Hepatocyte (in vitro differentiated cells): ENCODE data around the gene PCCA. TPM values are rescaled to one million over a fixed set of nuclear protein-coding genes. Genes with fewer than 3 reads are reported as not detected.

ENCODE experiments used
- DNase-seq: peaks from one replicate; pipeline ENCODE4 v3.0.0-alpha.2; 2016; ENCODE audit warnings: low spot score
- H2AFZ ChIP-seq: fragments of 200-600 bp; sonication (generic); 2 replicates; pipeline ENCODE4 v1.6.0; 2016; ENCODE audit warnings: antibody characterized with exemption, mild to moderate bottlenecking
- H3K27ac ChIP-seq: fragments of 200-600 bp; sonication (generic); 2 replicates; pipeline ENCODE4 v1.5.1; 2016; ENCODE audit warnings: mild to moderate bottlenecking
- H3K27me3 ChIP-seq: fragments of 200-600 bp; sonication (generic); 2 replicates; pipeline ENCODE4 v1.6.1; 2016
- H3K36me3 ChIP-seq: fragments of 200-600 bp; sonication (generic); replicated peaks from 2 replicates; pipeline ENCODE4 v1.5.1; 2016; ENCODE audit warnings: low read depth; ENCODE audit not compliant: insufficient read depth
- H3K4me1 ChIP-seq: fragments of 200-600 bp; sonication (generic); 2 replicates; pipeline ENCODE4 v1.5.1; 2016; ENCODE audit warnings: mild to moderate bottlenecking, moderate library complexity; ENCODE audit not compliant: insufficient read depth
- H3K4me2 ChIP-seq: fragments of 200-600 bp; sonication (generic); 2 replicates; pipeline ENCODE4 v1.6.0; 2016
- H3K4me3 ChIP-seq: fragments of 200-600 bp; sonication (generic); 2 replicates; pipeline ENCODE4 v1.5.1; 2016; ENCODE audit warnings: mild to moderate bottlenecking
- H3K79me2 ChIP-seq: fragments of 200-600 bp; sonication (generic); 2 replicates; pipeline ENCODE4 v1.6.0; 2017; ENCODE audit warnings: mild to moderate bottlenecking
- H3K9me2 ChIP-seq: fragments of 200-600 bp; sonication (generic); replicated peaks from 2 replicates; pipeline ENCODE4 v1.6.0; 2017; ENCODE audit warnings: mild to moderate bottlenecking; ENCODE audit not compliant: insufficient read depth
- H3K9me3 ChIP-seq: fragments of 200-600 bp; sonication (generic); 2 replicates; pipeline ENCODE4 v1.5.1; 2016; ENCODE audit warnings: low read depth, mild to moderate bottlenecking
- H4K20me1 ChIP-seq: fragments of 200-600 bp; sonication (generic); 2 replicates; pipeline ENCODE4 v1.6.0; 2016; ENCODE audit warnings: mild to moderate bottlenecking; ENCODE audit not compliant: insufficient read depth, poor library complexity, severe bottlenecking
- EZH2 ChIP-seq: fragments of 200-600 bp; sonication (generic); IDR thresholded peaks from 2 replicates; pipeline ENCODE4 v1.6.1; 2016; ENCODE audit warnings: antibody characterized with exemption, mild to moderate bottlenecking, borderline replicate concordance
- EZH2phosphoT487 ChIP-seq: fragments of 200-600 bp; sonication (generic); IDR thresholded peaks from one replicate; pipeline ENCODE4 v1.6.1; 2018; ENCODE audit warnings: antibody characterized with exemption, mild to moderate bottlenecking, low read depth, moderate library complexity; ENCODE audit not compliant: unreplicated experiment, severe bottlenecking
- WGBS: methylation state at CpG from one replicate; pipeline ENCODE4 v1.1.6; 2016; ENCODE audit warnings: low lambda C conversion rate; ENCODE audit errors: missing lambda C conversion rate; 5-methylcytosine and 5-hydroxymethylcytosine counted together
- polyA plus RNA-seq: library from polyadenylated mRNA; unstranded; fragments of >200 nt; fragmentation: Nextera tagmentation; extraction: Ambion mirVana; gene quantifications from 2 replicates; pipeline ENCODE4 v1.2.1, GENCODE V29; 2016
- total RNA-seq: library from RNA; depleted of rRNA; stranded (reverse); fragments of >200 nt; gene quantifications from 2 replicates; pipeline ENCODE4 v1.2.3, GENCODE V29; 2014
- TF ChIP-seq, protein P1 (sequence below): fragments of 200-600 bp; sonication (generic); IDR thresholded peaks from 2 replicates; pipeline ENCODE4 v1.5.1; 2016; ENCODE audit warnings: antibody characterized with exemption, mild to moderate bottlenecking; ENCODE audit not compliant: poor library complexity

The PCCA gene
- total and polyA plus RNA-seq, 2 experiments from 2014 or later = 23.6 to 28.2 TPM

DNA sequence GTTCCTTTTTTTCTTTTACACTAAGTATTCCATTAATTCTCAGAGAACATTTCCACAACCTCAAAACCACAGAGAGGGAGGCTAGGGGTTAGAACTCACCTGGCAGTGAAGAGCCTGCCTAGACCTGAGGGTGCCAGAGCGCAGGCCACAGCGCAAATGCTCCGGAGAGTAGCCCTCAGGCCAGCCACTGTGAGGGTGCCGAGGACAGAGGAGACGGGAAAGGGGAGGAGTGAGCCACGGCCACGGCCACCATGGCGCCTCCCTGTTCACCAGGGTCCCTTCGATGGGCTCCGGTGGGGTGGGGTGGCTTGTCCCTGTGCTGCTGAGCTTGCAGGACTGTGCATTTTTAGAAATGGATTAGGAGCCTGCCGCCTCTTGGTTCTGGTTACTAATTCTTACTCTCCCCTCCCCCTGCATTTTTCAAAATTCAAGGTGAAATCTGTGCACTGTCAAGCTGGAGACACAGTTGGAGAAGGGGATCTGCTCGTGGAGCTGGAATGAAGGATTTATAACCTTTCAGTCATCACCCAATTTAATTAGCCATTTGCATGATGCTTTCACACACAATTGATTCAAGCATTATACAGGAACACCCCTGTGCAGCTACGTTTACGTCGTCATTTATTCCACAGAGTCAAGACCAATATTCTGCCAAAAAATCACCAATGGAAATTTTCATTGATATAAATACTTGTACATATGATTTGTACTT is 440.9 kb downstream of the PCCA start:
- Histone ChIP-seq H3K9me2 (no peaks in the 10 kb centered on the region), H3K4me1 (no peaks in the 10 kb centered on the region), H3K4me2 (no peak overlapping the region), H3K9me3 (no peaks in the 10 kb centered on the region), H2AFZ (no peak overlapping the region), H3K27ac (no peak overlapping the region), H3K4me3 (no peak overlapping the region), H4K20me1 (no peaks in the 10 kb centered on the region), H3K79me2 (no peaks in the 10 kb centered on the region), H3K27me3 (no peaks in the 10 kb centered on the region), H3K36me3 (no peaks in the 10 kb centered on the region)
- 91% methylated on average over 15 of the region's 15 CpGs for WGBS
- no peak for TF ChIP-seq EZH2phosphoT487
- TF ChIP-seq, protein P1, sequence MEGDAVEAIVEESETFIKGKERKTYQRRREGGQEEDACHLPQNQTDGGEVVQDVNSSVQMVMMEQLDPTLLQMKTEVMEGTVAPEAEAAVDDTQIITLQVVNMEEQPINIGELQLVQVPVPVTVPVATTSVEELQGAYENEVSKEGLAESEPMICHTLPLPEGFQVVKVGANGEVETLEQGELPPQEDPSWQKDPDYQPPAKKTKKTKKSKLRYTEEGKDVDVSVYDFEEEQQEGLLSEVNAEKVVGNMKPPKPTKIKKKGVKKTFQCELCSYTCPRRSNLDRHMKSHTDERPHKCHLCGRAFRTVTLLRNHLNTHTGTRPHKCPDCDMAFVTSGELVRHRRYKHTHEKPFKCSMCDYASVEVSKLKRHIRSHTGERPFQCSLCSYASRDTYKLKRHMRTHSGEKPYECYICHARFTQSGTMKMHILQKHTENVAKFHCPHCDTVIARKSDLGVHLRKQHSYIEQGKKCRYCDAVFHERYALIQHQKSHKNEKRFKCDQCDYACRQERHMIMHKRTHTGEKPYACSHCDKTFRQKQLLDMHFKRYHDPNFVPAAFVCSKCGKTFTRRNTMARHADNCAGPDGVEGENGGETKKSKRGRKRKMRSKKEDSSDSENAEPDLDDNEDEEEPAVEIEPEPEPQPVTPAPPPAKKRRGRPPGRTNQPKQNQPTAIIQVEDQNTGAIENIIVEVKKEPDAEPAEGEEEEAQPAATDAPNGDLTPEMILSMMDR = no peak
- TF ChIP-seq EZH2 = no peak
- DNase-seq = no peak

DNA sequence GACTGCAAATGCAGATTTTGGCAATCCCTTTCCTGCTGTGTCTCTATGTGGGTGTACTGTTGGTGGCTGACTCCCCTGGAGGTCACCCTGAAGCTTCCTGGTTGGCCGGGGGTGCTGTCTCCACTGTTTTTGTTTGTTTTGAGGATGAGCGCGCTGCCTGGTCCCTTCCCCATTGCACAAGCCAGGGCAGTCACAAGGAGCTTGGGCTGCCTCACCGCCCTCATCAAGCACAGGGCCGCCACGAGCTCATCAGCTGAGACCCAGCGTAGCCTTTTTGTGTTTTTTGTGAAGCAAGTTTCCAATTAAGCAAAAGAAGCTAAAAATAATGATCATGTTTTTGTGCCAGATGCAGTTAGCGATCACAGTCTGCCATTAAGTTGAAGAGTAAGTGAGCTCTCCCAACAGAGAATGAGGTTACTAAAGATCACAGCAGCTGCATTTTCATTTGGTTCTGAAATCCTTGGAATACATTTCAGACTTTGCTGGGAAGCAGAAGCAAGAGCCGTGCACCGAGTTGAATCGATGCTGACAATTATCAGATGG is 441.8 kb downstream of the PCCA start:
- Histone ChIP-seq H3K4me2 (no peak overlapping the region), H3K9me2 (no peaks in the 10 kb centered on the region), H2AFZ (no peak overlapping the region), H3K9me3 (no peaks in the 10 kb centered on the region), H3K27ac (no peak overlapping the region), H3K4me1 (no peaks in the 10 kb centered on the region), H4K20me1 (no peaks in the 10 kb centered on the region), H3K79me2 (no peaks in the 10 kb centered on the region), H3K27me3 (no peaks in the 10 kb centered on the region), H3K36me3 (no peaks in the 10 kb centered on the region), H3K4me3 (no peak overlapping the region)
- DNase-seq = no peak
- 82% methylated on average over 11 of the region's 11 CpGs for WGBS
- TF ChIP-seq, protein P1 = no peak
- TF ChIP-seq EZH2 = no peak
- TF ChIP-seq EZH2phosphoT487 = no peak

DNA sequence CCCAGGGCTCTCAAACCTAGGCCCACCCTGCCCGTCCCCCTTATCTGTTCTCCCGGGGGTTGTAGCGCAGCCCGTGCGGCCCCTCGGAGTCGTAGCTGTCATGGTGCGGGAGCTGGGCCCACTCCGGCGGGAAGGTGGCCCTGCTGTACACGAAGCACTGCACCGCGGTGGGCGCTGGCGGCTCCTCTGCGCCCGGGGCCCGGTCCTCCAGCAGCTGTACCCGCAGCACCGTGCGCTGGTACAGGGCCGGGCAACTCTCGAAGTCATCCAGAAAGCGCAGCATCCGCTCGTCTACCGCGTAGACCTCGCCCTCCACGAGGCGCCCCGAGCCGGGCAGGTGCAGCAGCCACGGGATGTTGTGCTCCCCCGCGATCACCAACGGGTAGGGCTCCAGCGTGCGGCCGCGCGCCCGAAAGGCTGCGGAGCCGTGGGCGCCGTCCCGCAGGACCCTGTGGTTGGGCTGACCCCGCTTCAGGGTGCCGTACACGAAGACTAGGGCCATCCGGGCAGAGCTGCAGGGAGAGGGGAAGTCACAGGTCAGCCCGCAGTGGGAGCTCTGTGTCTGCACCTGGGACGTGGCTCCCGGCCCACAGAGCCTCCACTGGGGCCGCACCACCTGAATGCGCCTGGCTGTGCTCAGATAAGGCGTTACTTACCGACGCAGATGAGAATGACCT is 443.3 kb downstream of the PCCA start:
- Histone ChIP-seq H3K36me3 (no peaks in the 10 kb centered on the region), H3K4me2 (no peak overlapping the region), H3K79me2 (no peaks in the 10 kb centered on the region), H3K9me2 (no peaks in the 10 kb centered on the region), H4K20me1 (no peaks in the 10 kb centered on the region), H3K27ac (no peak overlapping the region), H3K9me3 (no peaks in the 10 kb centered on the region), H3K4me3 (no peak overlapping the region), H2AFZ (no peak overlapping the region), H3K27me3 (no peaks in the 10 kb centered on the region), H3K4me1 (no peaks in the 10 kb centered on the region)
- WGBS = 98% methylated on average over 51 of the region's 60 CpGs
- DNase-seq = no peak
- TF ChIP-seq EZH2phosphoT487 = no peak
- TF ChIP-seq EZH2 = no peak
